HepG2 (cell line): ENCODE measurements around the gene BPIFA2. TPM values are rescaled to one million over a fixed set of nuclear protein-coding genes. Genes with fewer than 3 reads are reported as not detected.

ENCODE experiments used
- ATAC-seq: fragments of 200-7000 bp; cut with Tn5 transposase; 3 replicates; pipeline ENCODE4 v1.9.1; 2020; ENCODE audit warnings: mild to moderate bottlenecking, moderate library complexity
- BruUV-seq: library from RNA; stranded (reverse); fragments of 400-500 nt; replicated peaks from 2 replicates; lab custom pipeline; 2021; lab: Mats Ljungman, UMichigan
- CTCF ChIA-PET: fragments of 300-600 bp; formaldehyde crosslinking; extraction: SDS; loops from one replicate; lab custom pipeline; 2021; ENCODE audit warnings: low total read pairs, inconsistent platforms, low intra/inter-chr PET ratio; lab: Yijun Ruan, JAX
- POLR2A ChIA-PET: fragments of 350-600 bp; sonication (Branson Sonifier 250); formaldehyde crosslinking; loops from one replicate; lab custom pipeline; 2020; ENCODE audit warnings: antibody characterized with exemption, inconsistent platforms; lab: Yijun Ruan, JAX
- DNase-seq: peaks from one replicate; pipeline ENCODE4 v3.0.0-alpha.2; 2015; ENCODE audit warnings: low spot score
- FAIRE-seq: peaks from 3 replicates; lab custom pipeline; 2011; peaks lifted over from hg19 to GRCh38; lab: Jason Lieb, UNC
- H2AFZ ChIP-seq: one replicate; pipeline ENCODE4 v1.6.1; 2011; ENCODE audit warnings: low read length, inconsistent platforms
- H3K27ac ChIP-seq: fragments of 300-600 bp; 3 replicates; pipeline ENCODE4 v1.8.0; 2011; ENCODE audit warnings: mixed run types, mild to moderate bottlenecking, mixed read lengths, low read length, inconsistent platforms; ENCODE audit not compliant: insufficient read depth; ENCODE audit errors: extremely low read length
- H3K27me3 ChIP-seq, 2 experiments: fragments of 200-600 bp in 1 of 2; 2 replicates in 1 of 2; 3 replicates in 1 of 2; pipeline versions ENCODE4 v1.6.0 to v1.8.0; 2011; ENCODE audit warnings: low read length in 2 of 2, mild to moderate bottlenecking in 2 of 2, moderate library complexity in 2 of 2, inconsistent platforms in 1 of 2; ENCODE audit not compliant: insufficient read depth in 2 of 2, control insufficient read depth in 1 of 2
- H3K36me3 ChIP-seq, 2 experiments: fragments of 200-600 bp in 1 of 2; replicated peaks in 1 of 2; 2 replicates in 1 of 2; 3 replicates in 1 of 2; pipeline versions ENCODE4 v1.5.1 to v1.8.0; 2011; ENCODE audit warnings: low read length in 2 of 2, inconsistent platforms in 1 of 2; ENCODE audit not compliant: insufficient read depth in 2 of 2, control insufficient read depth in 1 of 2
- H3K4me1 ChIP-seq: 2 replicates; pipeline ENCODE4 v1.5.1; 2012; ENCODE audit warnings: low read length, inconsistent platforms; ENCODE audit not compliant: insufficient read depth
- H3K4me2 ChIP-seq: 2 replicates; pipeline ENCODE4 v1.6.0; 2011; ENCODE audit warnings: low read depth, low read length, inconsistent platforms
- H3K4me3 ChIP-seq, 3 experiments: fragments of 200-600 bp in 1 of 3; sonication (generic), shearing (Covaris generic) in 1 of 3; replicated peaks in 1 of 3; 2 replicates each; pipeline ENCODE4 v1.5.1; 2011 to 2016; ENCODE audit warnings: low read length in 3 of 3, inconsistent platforms in 2 of 3, low read depth in 2 of 3, mild to moderate bottlenecking in 2 of 3, control low read depth in 1 of 3, mixed read lengths in 1 of 3; ENCODE audit not compliant: insufficient read depth in 1 of 3
- H3K79me2 ChIP-seq: one replicate; pipeline ENCODE4 v1.6.1; 2011; ENCODE audit warnings: low read length, inconsistent platforms; ENCODE audit not compliant: insufficient read depth
- H3K9ac ChIP-seq: 2 replicates; pipeline ENCODE4 v1.6.0; 2011; ENCODE audit warnings: mild to moderate bottlenecking, low read depth, low read length, inconsistent platforms; ENCODE audit not compliant: insufficient read depth
- H3K9me3 ChIP-seq: 2 replicates; pipeline ENCODE4 v1.5.1; 2012; ENCODE audit warnings: mild to moderate bottlenecking, low read length
- H4K20me1 ChIP-seq: 2 replicates; pipeline ENCODE4 v1.6.0; 2011; ENCODE audit warnings: inconsistent platforms, mild to moderate bottlenecking, low read length, moderate library complexity; ENCODE audit not compliant: insufficient read depth
- ASH2L ChIP-seq: fragments of 300-600, 200-600 bp; sonication (generic); IDR thresholded peaks from 2 replicates; pipeline ENCODE4 v1.7.0; 2017; ENCODE audit warnings: low read depth, mild to moderate bottlenecking, moderate library complexity, mixed read lengths, low read length; ENCODE audit not compliant: insufficient read length
- ATF1 ChIP-seq: IDR thresholded peaks from 2 replicates; pipeline ENCODE4 v1.6.1; 2016; ENCODE audit warnings: mild to moderate bottlenecking, control low read depth
- CBX1 ChIP-seq: IDR thresholded peaks from one replicate; pipeline ENCODE4 v1.6.1; 2016; ENCODE audit warnings: antibody characterized with exemption, low read depth
- CHD4 ChIP-seq: fragments of 200-600 bp; sonication (generic); IDR thresholded peaks from 2 replicates; pipeline ENCODE4 v1.7.0; 2017; ENCODE audit warnings: mild to moderate bottlenecking, low read length, borderline replicate concordance
- FOXK1 ChIP-seq: sonication (generic); formaldehyde crosslinking; IDR thresholded peaks from 2 replicates; pipeline ENCODE4 v1.4.0; 2020; ENCODE audit warnings: low read depth, missing genetic modification reagents, borderline replicate concordance
- JUN ChIP-seq: sonication (generic); formaldehyde crosslinking; IDR thresholded peaks from 2 replicates; pipeline ENCODE4 v1.4.0; 2020; ENCODE audit warnings: mild to moderate bottlenecking, missing genetic modification reagents
- SALL2 ChIP-seq: sonication (generic); formaldehyde crosslinking; IDR thresholded peaks from 2 replicates; pipeline ENCODE4 v1.8.1; 2023; ENCODE audit warnings: mild to moderate bottlenecking, missing genetic modification reagents, inconsistent platforms
- THYN1 ChIP-seq: sonication (generic); formaldehyde crosslinking; IDR thresholded peaks from 2 replicates; pipeline ENCODE4 v1.8.1; 2023; ENCODE audit warnings: low read depth, mild to moderate bottlenecking, moderate library complexity, missing genetic modification reagents, borderline replicate concordance
- ZBTB7A ChIP-seq: sonication (generic); formaldehyde crosslinking; IDR thresholded peaks from 2 replicates; pipeline ENCODE4 v1.8.0; 2022; ENCODE audit warnings: mild to moderate bottlenecking, missing genetic modification reagents
- ZC3H4 ChIP-seq: sonication (generic); formaldehyde crosslinking; IDR thresholded peaks from 2 replicates; pipeline ENCODE4 v1.4.0; 2020; ENCODE audit warnings: missing genetic modification reagents, borderline replicate concordance
- ZNF18 ChIP-seq: sonication (generic); formaldehyde crosslinking; IDR thresholded peaks from 2 replicates; pipeline ENCODE4 v1.8.0; 2022; ENCODE audit warnings: mild to moderate bottlenecking, missing genetic modification reagents; ENCODE audit not compliant: insufficient replicate concordance
- ZNF224 ChIP-seq: sonication (generic); formaldehyde crosslinking; IDR thresholded peaks from 2 replicates; pipeline ENCODE4 v1.5.0; 2020; ENCODE audit warnings: mild to moderate bottlenecking, missing genetic modification reagents
- ZNF230 ChIP-seq: sonication (generic); formaldehyde crosslinking; IDR thresholded peaks from 2 replicates; pipeline ENCODE4 v1.4.0; 2020; ENCODE audit warnings: mild to moderate bottlenecking, missing genetic modification reagents
- ZNF234 ChIP-seq: sonication (generic); formaldehyde crosslinking; conservative IDR thresholded peaks from 2 replicates; pipeline ENCODE4 v1.5.1; 2020; ENCODE audit warnings: mild to moderate bottlenecking, missing genetic modification reagents
- ZNF260 ChIP-seq: sonication (generic); formaldehyde crosslinking; IDR thresholded peaks from 2 replicates; pipeline ENCODE4 v1.4.0; 2020; ENCODE audit warnings: missing genetic modification reagents, low read depth, mild to moderate bottlenecking, borderline replicate concordance
- ZNF550 ChIP-seq: sonication (generic); formaldehyde crosslinking; IDR thresholded peaks from 2 replicates; pipeline ENCODE4 v1.4.0; 2020; ENCODE audit warnings: mild to moderate bottlenecking, missing genetic modification reagents, borderline replicate concordance
- ZNF562 ChIP-seq: sonication (generic); formaldehyde crosslinking; IDR thresholded peaks from 2 replicates; pipeline ENCODE4 v1.8.0; 2022; ENCODE audit warnings: missing genetic modification reagents, borderline replicate concordance
- ZNF570 ChIP-seq: sonication (generic); formaldehyde crosslinking; IDR thresholded peaks from 2 replicates; pipeline ENCODE4 v1.4.0; 2020; ENCODE audit warnings: mild to moderate bottlenecking, missing genetic modification reagents, borderline replicate concordance
- ZNF83 ChIP-seq: sonication (generic); formaldehyde crosslinking; IDR thresholded peaks from 2 replicates; pipeline ENCODE4 v1.4.0; 2020; ENCODE audit warnings: missing genetic modification reagents, mild to moderate bottlenecking, borderline replicate concordance
- WGBS: methylation state at CpG from one replicate; pipeline ENCODE4 v1.1.6; 2017; ENCODE audit warnings: low lambda C conversion rate; 5-methylcytosine and 5-hydroxymethylcytosine counted together
- in situ Hi-C: cut with HindIII; loops from 2 replicates; pipeline ENCODE4 v1.10.0; 2017; ENCODE audit warnings: low pct_unique_long_range_greater_than_20kb; ENCODE audit not compliant: extremely low pct_ligation_motif_present
- intact Hi-C: fragments of 100-400 bp; cut with micrococcal nuclease; formaldehyde crosslinking; loops from one replicate; pipeline ENCODE4 v1.10.0; 2022; ENCODE audit not compliant: unreplicated experiment
- polyA plus RNA-seq, 8 experiments: library from polyadenylated mRNA; depleted of rRNA in 3 of 8; stranded (reverse) in 7 of 8; unstranded in 1 of 8; fragments of >200 nt; fragmentation: Illumina TruSeq in 4 of 8; extraction: Trizol in 4 of 8; gene quantifications; 2 replicates each; pipeline versions ENCODE4 v1.2.1 to v1.2.3, GENCODE V29; 2011 to 2016; ENCODE audit warnings: low read depth in 4 of 8, missing spikeins in 1 of 8, mixed read lengths in 1 of 8; ENCODE audit not compliant: insufficient read depth in 1 of 8
- total RNA-seq, 5 experiments: library from RNA; depleted of rRNA; stranded (reverse); fragments of >200 nt; fragmentation: Illumina TruSeq; extraction: Trizol; gene quantifications; 2 replicates each; pipeline ENCODE4 v1.2.3, GENCODE V29; 2016; ENCODE audit warnings: low read depth in 1 of 5
- TF ChIP-seq, protein P1 (sequence below): sonication (generic); formaldehyde crosslinking; IDR thresholded peaks from 2 replicates; pipeline ENCODE4 v1.4.0; 2020; ENCODE audit warnings: missing genetic modification reagents

BPIFA2 gene
- total and polyA plus RNA-seq, 2 of the 13 experiments (the other 11 are each of a cell fraction or from before 2014, with no cell fraction given): not detected

DNA sequence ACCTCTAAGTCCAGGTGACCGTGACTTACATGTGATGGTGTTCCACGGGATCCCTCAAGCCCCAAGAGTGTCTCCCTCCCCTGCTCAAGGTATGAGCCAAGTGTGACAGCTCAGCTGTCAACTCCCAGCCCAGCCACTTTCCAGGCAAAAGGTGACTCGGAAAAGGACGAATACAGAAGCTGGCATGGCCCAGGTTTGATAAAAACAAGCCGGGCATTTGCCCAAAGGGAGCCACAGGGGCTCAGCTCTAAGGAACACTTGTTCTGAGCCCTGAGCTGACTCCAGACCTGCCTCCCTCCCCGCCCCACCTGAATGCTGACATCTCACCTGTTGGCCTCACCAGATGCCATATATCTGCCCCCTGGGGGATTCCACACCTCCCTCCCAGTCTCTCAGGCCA, 43.0 kb upstream of the BPIFA2 start:
- H3K4me3 ChIP-seq: no peak overlapping the region
- no peaks in the 10 kb centered on the region for H3K36me3 ChIP-seq
- in situ Hi-C loops: no loop called here
- no peaks in the 10 kb centered on the region for H4K20me1 ChIP-seq
- peaks cover 25% of the 10 kb centered on the region for H3K4me1 ChIP-seq
- TF ChIP-seq ZNF260 (CRISPR knock-in tag) (no peak), ZNF230 (CRISPR knock-in tag) (no peak), ZNF224 (CRISPR knock-in tag) (no peak), ZNF562 (CRISPR knock-in tag) (no peak), FOXK1 (CRISPR knock-in tag) (no peak), ASH2L (no peak), ZNF234 (CRISPR knock-in tag) (no peak), ZC3H4 (no peak), THYN1 (CRISPR knock-in tag) (no peak), ZNF550 (no peak)
- no peaks in the 10 kb centered on the region for H3K79me2 ChIP-seq
- no peak overlapping the region for H2AFZ ChIP-seq
- intact Hi-C loops: no loop called here
- DNase-seq (no peak), FAIRE-seq (no peak), ATAC-seq (no peak)
- H3K9ac ChIP-seq: no peak overlapping the region
- POLR2A ChIA-PET: no interaction called here
- H3K27ac ChIP-seq: no peak overlapping the region
- CTCF ChIA-PET: no interaction called here
- 37% methylated on average over 6 of the region's 6 CpGs for WGBS
- peaks cover 0 to 17% of the 10 kb centered on the region in 2 experiments; a peak in 1 of 5 replicates for H3K27me3 ChIP-seq
- no peaks in the 10 kb centered on the region for H3K9me3 ChIP-seq
- no peak overlapping the region for H3K4me2 ChIP-seq
- BruUV-seq: no TSS peak

- 2% methylated on average over 6 of the region's 6 CpGs for WGBS
- Histone ChIP-seq H3K4me1 (peaks cover 25% of the 10 kb centered on the region), H3K9me3 (no peaks in the 10 kb centered on the region), H3K4me2 (peak overlapping the region; percentile 13), H3K36me3 (no peaks in the 10 kb centered on the region), H3K79me2 (no peaks in the 10 kb centered on the region), H4K20me1 (no peaks in the 10 kb centered on the region), H3K9ac (no peak overlapping the region), H3K27ac (no peak overlapping the region), H3K4me3 (no peak overlapping the region), H2AFZ (no peak overlapping the region), H3K27me3 (peaks cover 0 to 21% of the 10 kb centered on the region in 2 experiments; a peak in 1 of 5 replicates)
- FAIRE-seq (peak; percentile 40), ATAC-seq (peak; percentile 70), DNase-seq (peak; percentile 45)
- BruUV-seq: no TSS peak
- in situ Hi-C loops (no loop called here), intact Hi-C loops (no loop called here)
- ChIA-PET POLR2A (no interaction called here), CTCF (no interaction called here)
- TF ChIP-seq ZNF18 (CRISPR knock-in tag) (no peak), ZNF570 (no peak), SALL2 (CRISPR knock-in tag) (0 out of 2 replicates have a peak, but pooled peaks have one; percentile 40), CHD4 (no peak), JUN (CRISPR knock-in tag) (no peak), CBX1 (no peak), ZBTB7A (no peak), ZNF83 (CRISPR knock-in tag) (no peak), ATF1 (CRISPR knock-in tag) (no peak)
- TF ChIP-seq, protein P1, sequence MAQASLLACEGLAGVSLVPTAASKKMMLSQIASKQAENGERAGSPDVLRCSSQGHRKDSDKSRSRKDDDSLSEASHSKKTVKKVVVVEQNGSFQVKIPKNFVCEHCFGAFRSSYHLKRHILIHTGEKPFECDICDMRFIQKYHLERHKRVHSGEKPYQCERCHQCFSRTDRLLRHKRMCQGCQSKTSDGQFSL (CRISPR knock-in tag): no peak
Measured at GRCh38 chr20:33125983-33126382, 42.0 kb upstream of the BPIFA2 start.
